ENCODE data around the gene NOL4L.

GRCh38 chr20:32621891-32622584 lies 36.9 kb upstream of the NOL4L start:
- TF ChIP-seq CTCF (IDR thresholded peaks at IDR 0.05) (no peak), POLR2AphosphoS5 (IDR thresholded peaks at IDR 0.05) (no peak)
